Activated CD8-positive, alpha-beta T cell treated with anti-CD3 and anti-CD28 coated beads for 36 hours (primary cell): ENCODE measurements around the gene TMEM215. TPM values are rescaled to one million over a fixed set of nuclear protein-coding genes. Genes with fewer than 3 reads are reported as not detected.

ENCODE experiments used
- ATAC-seq: fragments of 200-7000 bp; cut with Tn5 transposase; one replicate; pipeline ENCODE4 v1.10.0; 2021; ENCODE audit warnings: mild to moderate bottlenecking, moderate library complexity
- CTCF ChIA-PET: fragments of 350-600 bp; sonication (Branson Sonifier 250); formaldehyde crosslinking; loops from one replicate; lab custom pipeline; 2021; ENCODE audit warnings: antibody characterized with exemption; lab: Charles Lee
- POLR2A ChIA-PET: fragments of 350-600 bp; sonication (Branson Sonifier 250); formaldehyde crosslinking; loops from one replicate; lab custom pipeline; 2021; ENCODE audit warnings: antibody characterized with exemption; lab: Charles Lee
- DNase-seq: peaks from one replicate; pipeline ENCODE4 v3.0.0-alpha.2; 2020
- H3K27ac Mint-ChIP-seq: one replicate; pipeline ENCODE4 v1.8.0; 2021; ENCODE audit warnings: mild to moderate bottlenecking, mixed read lengths
- H3K27me3 Mint-ChIP-seq: one replicate; pipeline ENCODE4 v1.8.0; 2021; ENCODE audit warnings: mixed read lengths
- H3K36me3 Mint-ChIP-seq: one replicate; pipeline ENCODE4 v1.8.0; 2021; ENCODE audit warnings: low read depth, mixed read lengths
- H3K4me1 Mint-ChIP-seq: one replicate; pipeline ENCODE4 v1.8.0; 2021; ENCODE audit warnings: low read depth, mixed read lengths
- H3K4me3 Mint-ChIP-seq: one replicate; pipeline ENCODE4 v1.8.0; 2021; ENCODE audit warnings: mild to moderate bottlenecking, moderate library complexity, mixed read lengths
- H3K9me3 Mint-ChIP-seq: one replicate; pipeline ENCODE4 v1.8.0; 2021; ENCODE audit warnings: mixed read lengths
- intact Hi-C: fragments of 100-400 bp; cut with micrococcal nuclease; formaldehyde crosslinking; loops from one replicate; pipeline ENCODE4 v1.10.0; 2022
- total RNA-seq, 2 experiments: library from RNA; stranded (reverse); gene quantifications; one replicate each; pipeline ENCODE4 v1.2.3, GENCODE V29; 2021
- TF ChIP-seq, protein P1 (sequence below): fragments of 200-600 bp; IDR thresholded peaks from one replicate; pipeline ENCODE4 v1.8.0; 2022; ENCODE audit warnings: antibody characterized with exemption, mild to moderate bottlenecking

The TMEM215 gene
- total RNA-seq, 2 experiments from 2014 or later, result not detected

DNA sequence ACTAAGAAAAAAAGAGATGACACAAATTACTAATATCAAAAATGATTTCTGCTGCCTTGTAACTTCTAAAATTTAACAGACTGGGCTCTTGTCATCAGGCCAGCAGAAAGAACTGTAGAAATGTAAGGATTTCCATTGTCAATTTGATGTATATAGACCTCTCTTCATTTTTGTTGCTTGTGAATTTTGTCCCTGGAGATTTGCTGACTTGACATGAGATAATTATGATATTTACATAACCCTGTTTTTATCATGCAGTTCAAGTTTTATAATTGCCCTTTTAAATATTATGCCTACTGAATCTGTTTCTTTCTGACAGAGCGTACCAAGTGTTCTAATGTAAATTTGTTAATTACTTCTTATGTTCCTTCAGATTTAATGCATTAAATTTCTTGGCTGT is 23.9 kb downstream of the TMEM215 start:
- Mint-ChIP-seq H3K36me3 (peaks cover 2% of the 10 kb centered on the region), H3K9me3 (peaks cover 4% of the 10 kb centered on the region), H3K4me3 (no peak overlapping the region), H3K4me1 (no peaks in the 10 kb centered on the region), H3K27me3 (peaks cover 9% of the 10 kb centered on the region), H3K27ac (no peak overlapping the region)
- intact Hi-C loops, result no loop called here
- no peak for ATAC-seq
- DNase-seq, result no peak
- TF ChIP-seq, protein P1, sequence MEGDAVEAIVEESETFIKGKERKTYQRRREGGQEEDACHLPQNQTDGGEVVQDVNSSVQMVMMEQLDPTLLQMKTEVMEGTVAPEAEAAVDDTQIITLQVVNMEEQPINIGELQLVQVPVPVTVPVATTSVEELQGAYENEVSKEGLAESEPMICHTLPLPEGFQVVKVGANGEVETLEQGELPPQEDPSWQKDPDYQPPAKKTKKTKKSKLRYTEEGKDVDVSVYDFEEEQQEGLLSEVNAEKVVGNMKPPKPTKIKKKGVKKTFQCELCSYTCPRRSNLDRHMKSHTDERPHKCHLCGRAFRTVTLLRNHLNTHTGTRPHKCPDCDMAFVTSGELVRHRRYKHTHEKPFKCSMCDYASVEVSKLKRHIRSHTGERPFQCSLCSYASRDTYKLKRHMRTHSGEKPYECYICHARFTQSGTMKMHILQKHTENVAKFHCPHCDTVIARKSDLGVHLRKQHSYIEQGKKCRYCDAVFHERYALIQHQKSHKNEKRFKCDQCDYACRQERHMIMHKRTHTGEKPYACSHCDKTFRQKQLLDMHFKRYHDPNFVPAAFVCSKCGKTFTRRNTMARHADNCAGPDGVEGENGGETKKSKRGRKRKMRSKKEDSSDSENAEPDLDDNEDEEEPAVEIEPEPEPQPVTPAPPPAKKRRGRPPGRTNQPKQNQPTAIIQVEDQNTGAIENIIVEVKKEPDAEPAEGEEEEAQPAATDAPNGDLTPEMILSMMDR, result no peak
- CTCF ChIA-PET, result no interaction called here
- POLR2A ChIA-PET, result no interaction called here

DNA sequence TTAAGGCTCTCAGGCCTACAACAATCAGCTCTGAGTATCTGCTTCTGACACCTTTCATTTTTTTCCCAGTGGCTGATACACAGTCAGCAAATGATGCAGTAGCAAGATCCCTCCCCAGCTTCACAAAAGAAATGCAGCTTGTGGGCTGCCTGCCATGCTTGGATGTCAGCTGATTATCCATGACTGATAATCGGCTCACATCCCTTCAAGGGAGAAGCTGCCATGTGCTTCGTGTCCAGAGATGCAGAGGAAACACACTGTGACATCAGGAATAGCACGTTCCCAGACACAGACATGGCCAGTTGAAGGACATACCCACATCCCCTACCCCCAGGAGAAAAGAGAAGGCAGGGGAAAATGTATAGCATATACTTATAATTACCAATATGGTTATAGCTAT is 27.9 kb downstream of the TMEM215 start:
- no peak overlapping the region for H3K4me3 Mint-ChIP-seq
- no peaks in the 10 kb centered on the region for H3K4me1 Mint-ChIP-seq
- H3K27me3 Mint-ChIP-seq, result peaks cover 13% of the 10 kb centered on the region
- TF ChIP-seq, protein P1, result no peak
- CTCF ChIA-PET, result no interaction called here
- H3K27ac Mint-ChIP-seq, result no peak overlapping the region
- H3K36me3 Mint-ChIP-seq, result peaks cover 2% of the 10 kb centered on the region
- H3K9me3 Mint-ChIP-seq, result peaks cover 4% of the 10 kb centered on the region
- intact Hi-C loops, result no loop called here
- DNase-seq (no peak), ATAC-seq (no peak)
- POLR2A ChIA-PET, result no interaction called here

DNA sequence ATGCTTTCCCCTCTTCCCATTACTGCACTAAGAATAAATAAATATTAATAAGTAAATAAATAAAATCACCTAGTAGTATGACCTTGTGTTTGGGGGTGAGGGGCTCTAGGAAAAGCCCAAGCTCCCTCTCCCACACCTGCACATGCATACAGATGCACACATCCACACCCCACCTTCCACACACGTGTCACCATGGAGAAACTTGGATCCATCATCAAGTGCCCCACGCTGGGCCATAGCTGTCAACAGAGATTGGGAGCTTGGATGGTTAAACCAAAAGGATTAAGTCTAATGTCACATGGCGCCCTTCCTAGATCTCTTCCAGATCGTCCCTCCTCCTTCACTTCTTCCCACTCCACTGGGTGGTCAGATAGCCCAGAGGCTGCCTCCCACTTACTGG is 37.0 kb downstream of the TMEM215 start:
- Mint-ChIP-seq H3K4me1 (no peaks in the 10 kb centered on the region), H3K27me3 (peaks cover 14% of the 10 kb centered on the region), H3K4me3 (no peak overlapping the region), H3K36me3 (no peaks in the 10 kb centered on the region), H3K27ac (no peak overlapping the region), H3K9me3 (no peaks in the 10 kb centered on the region)
- ATAC-seq, result no peak
- ChIA-PET CTCF (no interaction called here), POLR2A (no interaction called here)
- no peak for DNase-seq
- TF ChIP-seq, protein P1, result no peak
- intact Hi-C loops, result no loop called here

DNA sequence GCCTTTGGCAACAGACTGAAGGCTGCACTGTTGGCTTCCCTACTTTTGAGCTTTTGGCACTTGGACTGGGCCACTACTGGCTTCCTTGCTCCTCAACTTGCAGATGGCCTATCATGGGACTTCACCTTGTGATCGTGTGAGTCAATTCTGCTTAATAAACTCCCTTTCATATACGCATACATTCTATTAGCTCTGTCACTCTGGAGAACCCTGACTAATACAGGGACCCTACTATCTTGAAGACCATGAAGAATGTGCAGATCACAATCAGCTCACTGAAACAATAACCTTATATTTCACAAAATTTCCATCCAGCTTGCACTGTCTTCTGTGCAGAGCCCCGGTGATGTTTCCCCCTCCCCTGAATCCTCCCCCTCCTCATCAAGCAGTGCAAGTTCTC is 39.8 kb downstream of the TMEM215 start:
- no peaks in the 10 kb centered on the region for H3K4me1 Mint-ChIP-seq
- no peak overlapping the region for H3K27ac Mint-ChIP-seq
- ATAC-seq (no peak), DNase-seq (no peak)
- no peak overlapping the region for H3K4me3 Mint-ChIP-seq
- CTCF ChIA-PET, result no interaction called here
- intact Hi-C loops, result no loop called here
- no peaks in the 10 kb centered on the region for H3K36me3 Mint-ChIP-seq
- H3K9me3 Mint-ChIP-seq, result no peaks in the 10 kb centered on the region
- H3K27me3 Mint-ChIP-seq, result peaks cover 19% of the 10 kb centered on the region
- POLR2A ChIA-PET, result no interaction called here
- TF ChIP-seq, protein P1, result no peak

DNA sequence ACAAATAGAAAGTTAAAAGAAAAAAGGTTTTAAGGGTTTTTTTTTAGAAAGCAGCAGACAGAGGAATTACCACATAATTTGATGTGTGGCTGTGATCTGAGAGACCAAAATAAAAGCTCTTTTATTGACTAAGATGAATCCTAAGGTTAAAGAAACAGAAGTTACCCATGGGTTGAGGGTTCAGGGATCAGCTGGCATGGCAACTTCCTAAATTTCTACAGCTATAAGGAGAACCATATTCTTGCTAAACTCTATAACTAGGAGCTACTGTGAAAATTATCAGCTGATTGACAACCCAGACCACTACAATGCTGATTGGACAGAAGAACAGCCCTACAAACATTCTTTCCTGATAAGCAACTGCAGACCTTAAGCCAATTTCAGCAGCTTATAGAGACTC is 40.2 kb downstream of the TMEM215 start:
- Mint-ChIP-seq H3K27me3 (peaks cover 19% of the 10 kb centered on the region), H3K4me1 (no peaks in the 10 kb centered on the region), H3K36me3 (no peaks in the 10 kb centered on the region), H3K4me3 (no peak overlapping the region), H3K9me3 (no peaks in the 10 kb centered on the region), H3K27ac (no peak overlapping the region)
- TF ChIP-seq, protein P1, result no peak
- DNase-seq (no peak), ATAC-seq (no peak)
- ChIA-PET POLR2A (no interaction called here), CTCF (no interaction called here)
- intact Hi-C loops, result no loop called here
